GM23338 (cell line): Measurements from ENCODE around the gene HOXA11. TPM values are rescaled to one million over a fixed set of nuclear protein-coding genes. Genes with fewer than 3 reads are reported as not detected.

Experiments used
- ATAC-seq: fragments of 200-7000 bp; cut with Tn5 transposase; 3 replicates; pipeline ENCODE4 v1.9.1; 2020
- DNase-seq: peaks from one replicate; pipeline ENCODE4 v3.0.0-alpha.2; 2015; ENCODE audit warnings: low spot score
- H2AFZ ChIP-seq: fragments of 200-600 bp; sonication (generic); 2 replicates; pipeline ENCODE4 v1.8.0; 2016; ENCODE audit warnings: antibody characterized with exemption, mild to moderate bottlenecking, moderate library complexity
- H3F3A ChIP-seq: fragments of 200-600 bp; sonication (generic); replicated peaks from 2 replicates; pipeline ENCODE4 v1.8.0; 2017; ENCODE audit warnings: antibody characterized with exemption, mixed run types, low read depth
- H3K27ac ChIP-seq: fragments of 200-600 bp; sonication (generic); 2 replicates; pipeline ENCODE4 v1.6.1; 2016; ENCODE audit warnings: low read depth
- H3K27me3 ChIP-seq: fragments of 200-600 bp; sonication (generic); 2 replicates; pipeline ENCODE4 v1.8.0; 2016; ENCODE audit warnings: mild to moderate bottlenecking, mixed run types, moderate library complexity; ENCODE audit not compliant: insufficient read depth
- H3K36me3 ChIP-seq: fragments of 200-600 bp; sonication (generic); 2 replicates; pipeline ENCODE4 v1.8.0; 2016; ENCODE audit warnings: mild to moderate bottlenecking; ENCODE audit not compliant: insufficient read depth
- H3K4me1 ChIP-seq: fragments of 200-600 bp; sonication (generic); 2 replicates; pipeline ENCODE4 v1.8.0; 2016; ENCODE audit warnings: mild to moderate bottlenecking, moderate library complexity; ENCODE audit not compliant: insufficient read depth
- H3K4me2 ChIP-seq: fragments of 200-600 bp; sonication (generic); 2 replicates; pipeline ENCODE4 v1.7.1; 2017; ENCODE audit warnings: mixed run types
- H3K4me3 ChIP-seq: fragments of 200-600 bp; sonication (generic); 2 replicates; pipeline ENCODE4 v1.6.1; 2016; ENCODE audit warnings: mixed run types
- H3K79me2 ChIP-seq: fragments of 200-600 bp; sonication (generic); replicated peaks from 2 replicates; pipeline ENCODE4 v1.8.0; 2017; ENCODE audit warnings: mild to moderate bottlenecking; ENCODE audit not compliant: insufficient read depth
- H3K9me2 ChIP-seq: fragments of 200-600 bp; sonication (generic); 2 replicates; pipeline ENCODE4 v1.8.0; 2017; ENCODE audit not compliant: insufficient read depth
- H4K20me1 ChIP-seq: fragments of 200-600 bp; sonication (generic); replicated peaks from 2 replicates; pipeline ENCODE4 v1.8.0; 2017; ENCODE audit warnings: mild to moderate bottlenecking; ENCODE audit not compliant: insufficient read depth
- H3K27ac Mint-ChIP-seq: 2 replicates; pipeline ENCODE4 v1.8.0; 2020; ENCODE audit warnings: inconsistent platforms, mild to moderate bottlenecking, moderate library complexity, mixed read lengths
- H3K27me3 Mint-ChIP-seq: 3 replicates; pipeline ENCODE4 v1.8.0; 2022; ENCODE audit warnings: low read depth, mild to moderate bottlenecking, moderate library complexity, mixed read lengths, inconsistent platforms; ENCODE audit not compliant: insufficient read depth, poor library complexity
- H3K36me3 Mint-ChIP-seq: 3 replicates; pipeline ENCODE4 v1.8.0; 2021; ENCODE audit warnings: low read depth, mild to moderate bottlenecking, inconsistent platforms, moderate library complexity, mixed read lengths
- H3K4me1 Mint-ChIP-seq: 3 replicates; pipeline ENCODE4 v1.8.0; 2020; ENCODE audit warnings: mild to moderate bottlenecking, inconsistent platforms, mixed read lengths
- H3K4me3 Mint-ChIP-seq: 3 replicates; pipeline ENCODE4 v1.8.0; 2021; ENCODE audit warnings: moderate library complexity, mild to moderate bottlenecking, inconsistent platforms, mixed read lengths
- H3K9me3 Mint-ChIP-seq: 3 replicates; pipeline ENCODE4 v1.8.0; 2020; ENCODE audit warnings: moderate library complexity, mild to moderate bottlenecking, inconsistent platforms, mixed read lengths
- CREB1 ChIP-seq: fragments of 250-450 bp; sonication (Bioruptor Pico); IDR thresholded peaks from 2 replicates; pipeline ENCODE4 v1.5.0; 2020; ENCODE audit warnings: low read depth, mild to moderate bottlenecking, moderate library complexity
- EZH2 ChIP-seq: fragments of 200-600 bp; sonication (generic); IDR thresholded peaks from one replicate; pipeline ENCODE4 v1.8.0; 2017; ENCODE audit warnings: antibody characterized with exemption, mild to moderate bottlenecking, low read depth; ENCODE audit not compliant: unreplicated experiment
- EZH2phosphoT487 ChIP-seq: fragments of 200-600 bp; sonication (generic); IDR thresholded peaks from one replicate; pipeline ENCODE4 v1.8.1; 2018; ENCODE audit warnings: antibody characterized with exemption; ENCODE audit not compliant: unreplicated experiment
- ZNF114 ChIP-seq: fragments of 250-450 bp; sonication (Bioruptor Pico); IDR thresholded peaks from 2 replicates; pipeline ENCODE4 v1.5.0; 2020; ENCODE audit warnings: mild to moderate bottlenecking, moderate library complexity
- ZNF331 ChIP-seq: fragments of 250-450 bp; sonication (Bioruptor Pico); IDR thresholded peaks from 2 replicates; pipeline ENCODE4 v1.5.0; 2020; ENCODE audit warnings: low read depth, mild to moderate bottlenecking, moderate library complexity
- polyA plus RNA-seq: library from polyadenylated mRNA; unstranded; fragments of >200 nt; fragmentation: Nextera tagmentation; extraction: Ambion mirVana; gene quantifications from 2 replicates; pipeline ENCODE4 v1.2.1, GENCODE V29; 2016
- total RNA-seq: library from RNA; depleted of rRNA; stranded (reverse); fragments of >200 nt; shearing (Covaris generic); gene quantifications from 2 replicates; pipeline ENCODE4 v1.2.3, GENCODE V29; 2014
- TF ChIP-seq, protein P1 (sequence below): IDR thresholded peaks from 2 replicates; pipeline ENCODE4 v1.6.1; 2016; ENCODE audit warnings: antibody characterized with exemption
- TF ChIP-seq, protein P2 (sequence below): IDR thresholded peaks from one replicate; pipeline ENCODE4 v1.6.1; 2018; ENCODE audit warnings: antibody characterized with exemption; ENCODE audit not compliant: unreplicated experiment

Gene HOXA11
- total and polyA plus RNA-seq, 2 experiments from 2014 or later: not detected

GRCh38 chr7:27198138-27198841 is 13.3 kb upstream of the HOXA11 start:
- H3K36me3 Mint-ChIP-seq: no peaks in the 10 kb centered on the region

DNA sequence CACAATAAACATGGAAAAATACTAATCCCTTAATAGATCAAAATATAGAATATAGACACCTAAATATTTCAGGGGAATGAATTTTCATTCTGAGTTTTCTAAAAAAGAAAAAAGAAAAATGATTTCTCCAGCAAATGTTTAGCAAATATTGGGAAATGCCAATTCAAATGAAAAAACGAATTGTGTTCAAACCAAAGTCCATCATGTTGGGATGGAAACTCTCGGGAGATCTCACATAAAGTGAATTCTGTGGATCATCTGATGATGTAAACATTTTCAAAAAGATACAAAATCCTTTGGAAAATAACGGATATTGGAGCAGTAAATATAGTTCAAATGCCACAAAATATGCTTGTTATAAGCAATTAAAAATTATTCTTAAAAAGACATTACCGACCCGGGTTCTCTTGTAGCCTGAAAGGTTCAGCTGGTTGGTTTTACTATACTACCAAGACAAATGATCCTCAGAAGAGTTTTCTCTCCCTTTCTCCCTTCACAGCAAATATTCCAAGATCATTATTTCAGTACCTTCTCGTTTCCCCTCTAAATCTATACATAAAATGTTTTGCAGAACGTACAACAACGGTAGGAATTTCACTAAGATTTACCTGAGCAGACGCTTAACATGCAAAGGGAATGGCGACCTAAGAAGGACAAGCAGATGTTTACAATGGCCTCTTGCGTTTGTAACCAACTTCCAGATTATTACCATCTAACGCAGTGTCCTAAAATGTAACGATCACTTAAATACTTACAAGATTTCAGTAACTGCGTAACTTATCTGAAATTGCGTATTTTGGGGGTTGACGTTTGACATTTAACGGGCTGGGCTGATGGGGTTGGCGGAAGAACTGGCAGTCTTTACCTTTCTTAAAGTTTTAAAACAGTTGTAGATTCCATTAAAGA is 12.4 kb upstream of the HOXA11 start:
- no peak for DNase-seq
- Histone ChIP-seq H3F3A (peaks cover 22% of the 10 kb centered on the region; the same call in 1 of the 2 replicates), H3K27me3 (peaks cover 98% of the 10 kb centered on the region), H3K4me2 (no peak overlapping the region), H2AFZ (no peak overlapping the region), H3K4me1 (peaks cover 24% of the 10 kb centered on the region), H3K9me2 (no peaks in the 10 kb centered on the region), H3K27ac (no peak overlapping the region), H3K36me3 (no peaks in the 10 kb centered on the region), H3K79me2 (no peaks in the 10 kb centered on the region), H3K4me3 (no peak overlapping the region), H4K20me1 (peaks cover 37% of the 10 kb centered on the region)
- TF ChIP-seq, protein P1, sequence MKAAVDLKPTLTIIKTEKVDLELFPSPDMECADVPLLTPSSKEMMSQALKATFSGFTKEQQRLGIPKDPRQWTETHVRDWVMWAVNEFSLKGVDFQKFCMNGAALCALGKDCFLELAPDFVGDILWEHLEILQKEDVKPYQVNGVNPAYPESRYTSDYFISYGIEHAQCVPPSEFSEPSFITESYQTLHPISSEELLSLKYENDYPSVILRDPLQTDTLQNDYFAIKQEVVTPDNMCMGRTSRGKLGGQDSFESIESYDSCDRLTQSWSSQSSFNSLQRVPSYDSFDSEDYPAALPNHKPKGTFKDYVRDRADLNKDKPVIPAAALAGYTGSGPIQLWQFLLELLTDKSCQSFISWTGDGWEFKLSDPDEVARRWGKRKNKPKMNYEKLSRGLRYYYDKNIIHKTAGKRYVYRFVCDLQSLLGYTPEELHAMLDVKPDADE: no peak
- TF ChIP-seq CREB1 (no peak), EZH2 (peak; percentile 61), ZNF114 (CRISPR knock-in tag) (no peak), EZH2phosphoT487 (peak; percentile 54), ZNF331 (CRISPR knock-in tag) (no peak)
- TF ChIP-seq, protein P2, sequence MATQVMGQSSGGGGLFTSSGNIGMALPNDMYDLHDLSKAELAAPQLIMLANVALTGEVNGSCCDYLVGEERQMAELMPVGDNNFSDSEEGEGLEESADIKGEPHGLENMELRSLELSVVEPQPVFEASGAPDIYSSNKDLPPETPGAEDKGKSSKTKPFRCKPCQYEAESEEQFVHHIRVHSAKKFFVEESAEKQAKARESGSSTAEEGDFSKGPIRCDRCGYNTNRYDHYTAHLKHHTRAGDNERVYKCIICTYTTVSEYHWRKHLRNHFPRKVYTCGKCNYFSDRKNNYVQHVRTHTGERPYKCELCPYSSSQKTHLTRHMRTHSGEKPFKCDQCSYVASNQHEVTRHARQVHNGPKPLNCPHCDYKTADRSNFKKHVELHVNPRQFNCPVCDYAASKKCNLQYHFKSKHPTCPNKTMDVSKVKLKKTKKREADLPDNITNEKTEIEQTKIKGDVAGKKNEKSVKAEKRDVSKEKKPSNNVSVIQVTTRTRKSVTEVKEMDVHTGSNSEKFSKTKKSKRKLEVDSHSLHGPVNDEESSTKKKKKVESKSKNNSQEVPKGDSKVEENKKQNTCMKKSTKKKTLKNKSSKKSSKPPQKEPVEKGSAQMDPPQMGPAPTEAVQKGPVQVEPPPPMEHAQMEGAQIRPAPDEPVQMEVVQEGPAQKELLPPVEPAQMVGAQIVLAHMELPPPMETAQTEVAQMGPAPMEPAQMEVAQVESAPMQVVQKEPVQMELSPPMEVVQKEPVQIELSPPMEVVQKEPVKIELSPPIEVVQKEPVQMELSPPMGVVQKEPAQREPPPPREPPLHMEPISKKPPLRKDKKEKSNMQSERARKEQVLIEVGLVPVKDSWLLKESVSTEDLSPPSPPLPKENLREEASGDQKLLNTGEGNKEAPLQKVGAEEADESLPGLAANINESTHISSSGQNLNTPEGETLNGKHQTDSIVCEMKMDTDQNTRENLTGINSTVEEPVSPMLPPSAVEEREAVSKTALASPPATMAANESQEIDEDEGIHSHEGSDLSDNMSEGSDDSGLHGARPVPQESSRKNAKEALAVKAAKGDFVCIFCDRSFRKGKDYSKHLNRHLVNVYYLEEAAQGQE: no peak
- Mint-ChIP-seq H3K27me3 (peaks cover 90% of the 10 kb centered on the region), H3K9me3 (no peaks in the 10 kb centered on the region; the same call in 2 of the 3 replicates), H3K4me1 (peaks cover 19% of the 10 kb centered on the region), H3K27ac (no peak overlapping the region), H3K4me3 (no peak overlapping the region), H3K36me3 (no peaks in the 10 kb centered on the region)
- no peak for ATAC-seq

More at GRCh38 chr7:27198138-27198841, 13.3 kb upstream of the HOXA11 start:
- DNase-seq (no peak), ATAC-seq (peak; percentile 5; the same call in 1 of the 3 replicates)
- Mint-ChIP-seq H3K4me1 (peaks cover 19% of the 10 kb centered on the region), H3K9me3 (no peaks in the 10 kb centered on the region; the same call in 2 of the 3 replicates), H3K27me3 (peaks cover 92% of the 10 kb centered on the region), H3K27ac (no peak overlapping the region), H3K4me3 (peak overlapping the region; percentile 13; the same call in 1 of the 3 replicates)
- Histone ChIP-seq H3K79me2 (no peaks in the 10 kb centered on the region), H3K27ac (no peak overlapping the region), H3K4me2 (peak overlapping the region; percentile 64; the same call in 1 of the 2 replicates), H2AFZ (no peak overlapping the region), H3K9me2 (no peaks in the 10 kb centered on the region), H3F3A (peaks cover 27% of the 10 kb centered on the region; the same call in 1 of the 2 replicates), H3K36me3 (no peaks in the 10 kb centered on the region), H3K27me3 (peaks cover 98% of the 10 kb centered on the region), H4K20me1 (peaks cover 42% of the 10 kb centered on the region), H3K4me1 (peaks cover 21% of the 10 kb centered on the region), H3K4me3 (no peak overlapping the region)
- peak; percentile 97 for TF ChIP-seq EZH2
- peak; percentile 90 for TF ChIP-seq EZH2phosphoT487
- TF ChIP-seq ZNF114 (CRISPR knock-in tag): no peak
